Mononuclear cell (primary cell): ENCODE measurements around the gene MYL5. TPM values are rescaled to one million over a fixed set of nuclear protein-coding genes. Genes with fewer than 3 reads are reported as not detected.
"Not testable (repeated sequence)": the region's sequence is repeated elsewhere in the genome, so short reads cannot be mapped to it uniquely, and the experiment has no call there.

ENCODE experiments used
- H3K27me3 ChIP-seq: 2 replicates; pipeline ENCODE4 v1.6.0; 2011; ENCODE audit warnings: low read length, control low read depth; ENCODE audit not compliant: insufficient read depth
- H3K4me1 ChIP-seq: 2 replicates; pipeline ENCODE4 v1.5.1; 2011; ENCODE audit warnings: mild to moderate bottlenecking, low read length, control low read depth; ENCODE audit not compliant: insufficient read depth
- H3K4me3 ChIP-seq: 2 replicates; pipeline ENCODE4 v1.5.1; 2011; ENCODE audit warnings: mild to moderate bottlenecking, low read length, moderate library complexity
- H3K9me3 ChIP-seq: 2 replicates; pipeline ENCODE4 v1.5.1; 2011; ENCODE audit warnings: low read depth, mild to moderate bottlenecking, control low read depth, low read length
- total RNA-seq: library from RNA; depleted of rRNA; stranded (reverse); fragments of >200 nt; gene quantifications from one replicate; pipeline ENCODE4 v1.2.3, GENCODE V29; 2012

The MYL5 gene
- total RNA-seq, 1 donor: 9.3 TPM

GRCh38 chr4:726235-726787, 52.0 kb downstream of the MYL5 start:
- no peak overlapping the region for H3K4me3 ChIP-seq
- peaks cover 3% of the 10 kb centered on the region for H3K4me1 ChIP-seq
- no peaks in the 10 kb centered on the region for H3K9me3 ChIP-seq
- no peaks in the 10 kb centered on the region for H3K27me3 ChIP-seq

- peaks cover 3% of the 10 kb centered on the region for H3K4me1 ChIP-seq
- H3K9me3 ChIP-seq: no peaks in the 10 kb centered on the region
- no peaks in the 10 kb centered on the region for H3K27me3 ChIP-seq
- no peak overlapping the region for H3K4me3 ChIP-seq
These were observed 52.5 kb downstream of the MYL5 start for GRCh38 chr4:726838-727237.

GRCh38 chr4:727576-727975, 53.2 kb downstream of the MYL5 start:
- Histone ChIP-seq H3K4me3 (no peak overlapping the region), H3K27me3 (no peaks in the 10 kb centered on the region), H3K4me1 (peaks cover 3% of the 10 kb centered on the region), H3K9me3 (no peaks in the 10 kb centered on the region)

- no peak overlapping the region for H3K4me3 ChIP-seq
- H3K4me1 ChIP-seq: peaks cover 3% of the 10 kb centered on the region
- no peaks in the 10 kb centered on the region for H3K9me3 ChIP-seq
- H3K27me3 ChIP-seq: no peaks in the 10 kb centered on the region
These were observed 55.3 kb downstream of the MYL5 start for GRCh38 chr4:729336-730315.

- Histone ChIP-seq H3K27me3 (no peaks in the 10 kb centered on the region), H3K9me3 (no peaks in the 10 kb centered on the region), H3K4me3 (no peak overlapping the region), H3K4me1 (peaks cover 3% of the 10 kb centered on the region)
These were observed 56.2 kb downstream of the MYL5 start for GRCh38 chr4:730511-730910.

GRCh38 chr4:730946-731904, 56.9 kb downstream of the MYL5 start:
- not testable (repeated sequence) for H3K4me3 ChIP-seq, H3K9me3 ChIP-seq, H3K27me3 ChIP-seq, H3K4me1 ChIP-seq

Other genes starting within 250 kb of the MYL5 start
- 46.4 TPM for gene ZNF721, start 175.4 kb upstream of the MYL5 start, total RNA-seq
- gene PIGG, start 175.3 kb upstream of the MYL5 start, total RNA-seq: 24.8 TPM
- gene TMEM271, start 98.2 kb upstream of the MYL5 start, total RNA-seq: not detected
- gene PDE6B, start 49.0 kb upstream of the MYL5 start, total RNA-seq: 10.4 TPM
- gene ATP5ME, start 266 bp upstream of the MYL5 start, total RNA-seq: 39.3 TPM
- gene SLC49A3, start 14.6 kb downstream of the MYL5 start, total RNA-seq: 2.9 TPM
- 49.7 TPM for gene PCGF3, start 31.3 kb downstream of the MYL5 start, total RNA-seq
- 0.10 TPM for gene CPLX1, start 151.6 kb downstream of the MYL5 start, total RNA-seq